OCI-LY7 (cell line): ENCODE results near the gene CNTN2. TPM values are rescaled to one million over a fixed set of nuclear protein-coding genes. Genes with fewer than 3 reads are reported as not detected.

Experiments
- BruUV-seq: library from RNA; stranded (reverse); fragments of 400-500 nt; replicated peaks from 2 replicates; lab custom pipeline; 2021; lab: Mats Ljungman, UMichigan
- CTCF ChIA-PET: fragments of 300-600 bp; sonication (Branson Sonifier 250); formaldehyde crosslinking; loops from one replicate; lab custom pipeline; 2022; ENCODE audit warnings: antibody characterized with exemption; ENCODE audit not compliant: unreplicated experiment; lab: Charles Lee
- POLR2A ChIA-PET: fragments of 300-600 bp; sonication (Branson Sonifier 250); formaldehyde crosslinking; loops from one replicate; lab custom pipeline; 2022; ENCODE audit warnings: antibody characterized with exemption; lab: Charles Lee
- DNase-seq: peaks from one replicate; pipeline ENCODE4 v3.0.0-alpha.2; 2015; ENCODE audit warnings: low spot score
- H2AFZ ChIP-seq: fragments of 200-600 bp; sonication (generic), shearing (Covaris generic); 2 replicates; pipeline ENCODE4 v1.6.1; 2014; ENCODE audit warnings: mild to moderate bottlenecking, antibody characterized with exemption, low read length, moderate library complexity
- H3K27ac ChIP-seq: fragments of 200-600 bp; sonication (generic); 2 replicates; pipeline ENCODE4 v1.5.1; 2014; ENCODE audit warnings: mixed run types, low read depth, mild to moderate bottlenecking, moderate library complexity, low read length, inconsistent platforms; ENCODE audit not compliant: poor library complexity, severe bottlenecking
- H3K36me3 ChIP-seq: fragments of 200-600 bp; sonication (generic); 2 replicates; pipeline ENCODE4 v1.6.1; 2014; ENCODE audit warnings: mild to moderate bottlenecking, antibody characterized with exemption, low read length, moderate library complexity, mixed read lengths; ENCODE audit not compliant: insufficient read depth
- H3K4me1 ChIP-seq: fragments of 200-600 bp; sonication (generic); 2 replicates; pipeline ENCODE4 v1.5.1; 2014; ENCODE audit warnings: mild to moderate bottlenecking, low read length; ENCODE audit not compliant: insufficient read depth, poor library complexity, severe bottlenecking
- H3K4me2 ChIP-seq: fragments of 200-600 bp; sonication (generic); 2 replicates; pipeline ENCODE4 v1.6.1; 2014; ENCODE audit warnings: mild to moderate bottlenecking, low read length
- H3K4me3 ChIP-seq: fragments of 200-600 bp; sonication (generic); 2 replicates; pipeline ENCODE4 v1.5.1; 2014; ENCODE audit warnings: mild to moderate bottlenecking, low read depth, low read length; ENCODE audit not compliant: poor library complexity, severe bottlenecking
- H3K79me2 ChIP-seq: fragments of 200-600 bp; sonication (generic); 2 replicates; pipeline ENCODE4 v1.6.1; 2016; ENCODE audit warnings: low read depth, mild to moderate bottlenecking, low read length, moderate library complexity, mixed read lengths; ENCODE audit not compliant: insufficient read depth
- H3K9me2 ChIP-seq: fragments of 200-600 bp; sonication (generic); 2 replicates; pipeline ENCODE4 v1.6.1; 2016; ENCODE audit warnings: mild to moderate bottlenecking, low read length, mixed read lengths; ENCODE audit not compliant: insufficient read depth
- H3K9me3 ChIP-seq: fragments of 200-600 bp; sonication (generic); 2 replicates; pipeline ENCODE4 v1.6.1; 2014; ENCODE audit warnings: mild to moderate bottlenecking, mixed run types, low read length, mixed read lengths
- H4K20me1 ChIP-seq: fragments of 200-600 bp; sonication (generic); 2 replicates; pipeline ENCODE4 v1.6.1; 2014; ENCODE audit warnings: mild to moderate bottlenecking, antibody characterized with exemption, low read length, moderate library complexity, mixed read lengths; ENCODE audit not compliant: insufficient read depth
- CTCF ChIP-seq: fragments of 200-600 bp; sonication (generic); conservative IDR thresholded peaks from 2 replicates; pipeline ENCODE4 v1.5.1; 2014; ENCODE audit warnings: mild to moderate bottlenecking, antibody characterized with exemption, low read length, moderate library complexity, mixed read lengths
- EZH2phosphoT487 ChIP-seq: fragments of 200-600 bp; sonication (generic); IDR thresholded peaks from 2 replicates; pipeline ENCODE4 v1.6.1; 2018; ENCODE audit warnings: low read depth, borderline replicate concordance, mild to moderate bottlenecking, mixed run types, antibody characterized with exemption, low read length, moderate library complexity, mixed read lengths
- intact Hi-C: fragments of 100-400 bp; cut with micrococcal nuclease; formaldehyde crosslinking; loops from one replicate; pipeline ENCODE4 v1.10.0; 2022; ENCODE audit not compliant: unreplicated experiment
- total RNA-seq, 2 experiments: library from RNA; depleted of rRNA in 1 of 2; stranded (reverse); fragments of >200 nt in 1 of 2; shearing (Covaris generic) in 1 of 2; gene quantifications; 2 replicates each; pipeline ENCODE4 v1.2.3, GENCODE V29; 2014 to 2022

The CNTN2 gene
- total RNA-seq, 2 experiments from 2014 or later, result not detected

GRCh38 chr1:205061227-205061626 lies 18.2 kb downstream of the CNTN2 start:
- TF ChIP-seq EZH2phosphoT487, result no peak
- TF ChIP-seq CTCF, result no peak

GRCh38 chr1:205061665-205062069 lies 18.7 kb downstream of the CNTN2 start:
- Histone ChIP-seq H3K9me3 (no peaks in the 10 kb centered on the region), H3K27ac (no peak overlapping the region), H3K9me2 (no peaks in the 10 kb centered on the region), H3K4me3 (no peak overlapping the region), H3K36me3 (no peaks in the 10 kb centered on the region), H3K4me2 (no peak overlapping the region), H2AFZ (no peak overlapping the region), H4K20me1 (no peaks in the 10 kb centered on the region; the same call in 1 of the 2 replicates), H3K4me1 (no peaks in the 10 kb centered on the region), H3K79me2 (no peaks in the 10 kb centered on the region)
- no TSS peak for BruUV-seq
- intact Hi-C loops, result loop anchor here (1.0 to 10.0 kb wide), 3 partner anchors 72 to 253 kb away; no protein-coding TSS in a partner anchor
- TF ChIP-seq EZH2phosphoT487 (no peak), CTCF (peak; percentile 92)
- peak; percentile 68 for DNase-seq
- ChIA-PET POLR2A (interaction anchor here (0.6 kb wide), 1 partner anchor 63 kb away, joined by 3 read pairs; no protein-coding TSS in a partner anchor), CTCF (interaction anchor here (0.6 to 2.0 kb wide), 17 partner anchors 9 to 254 kb away, joined by 3 to 9 read pairs (median 3); partner anchors contain the start of gene RBBP5)

More at GRCh38 chr1:205061227-205061626, 18.2 kb downstream of the CNTN2 start:
- H3K4me3 ChIP-seq, result no peak overlapping the region
- H3K79me2 ChIP-seq, result no peaks in the 10 kb centered on the region
- POLR2A ChIA-PET, result interaction anchor here (0.6 kb wide), 1 partner anchor 63 kb away, joined by 3 read pairs; no protein-coding TSS in a partner anchor
- intact Hi-C loops, result loop anchor here (1.0 to 10.0 kb wide), 3 partner anchors 72 to 252 kb away; no protein-coding TSS in a partner anchor
- H2AFZ ChIP-seq, result no peak overlapping the region
- DNase-seq, result no peak
- no peak overlapping the region for H3K4me2 ChIP-seq
- no peaks in the 10 kb centered on the region for H3K36me3 ChIP-seq
- H3K9me3 ChIP-seq, result no peaks in the 10 kb centered on the region
- no peaks in the 10 kb centered on the region for H3K4me1 ChIP-seq
- no TSS peak for BruUV-seq
- H4K20me1 ChIP-seq, result no peaks in the 10 kb centered on the region; the same call in 1 of the 2 replicates
- H3K9me2 ChIP-seq, result no peaks in the 10 kb centered on the region
- no peak overlapping the region for H3K27ac ChIP-seq
- CTCF ChIA-PET, result interaction anchor here (0.6 to 2.0 kb wide), 11 partner anchors 8 to 89 kb away, joined by 3 to 9 read pairs (median 4); partner anchors contain the start of gene RBBP5

- no peak overlapping the region for H3K4me2 ChIP-seq
- POLR2A ChIA-PET, result no interaction called here
- H4K20me1 ChIP-seq, result no peaks in the 10 kb centered on the region; the same call in 1 of the 2 replicates
- CTCF ChIA-PET, result interaction anchor here (0.6 to 2.0 kb wide), 9 partner anchors 10 to 254 kb away, joined by 3 to 9 read pairs (median 3); no protein-coding TSS in a partner anchor
- TF ChIP-seq CTCF (no peak), EZH2phosphoT487 (no peak)
- no peaks in the 10 kb centered on the region for H3K36me3 ChIP-seq
- no peaks in the 10 kb centered on the region for H3K9me2 ChIP-seq
- no peak overlapping the region for H3K4me3 ChIP-seq
- no peaks in the 10 kb centered on the region for H3K4me1 ChIP-seq
- H2AFZ ChIP-seq, result no peak overlapping the region
- no peaks in the 10 kb centered on the region for H3K79me2 ChIP-seq
- intact Hi-C loops, result loop anchor here (10.0 kb wide), 1 partner anchor 192 kb away; no protein-coding TSS in a partner anchor
- no peak for DNase-seq
- no peak overlapping the region for H3K27ac ChIP-seq
- no TSS peak for BruUV-seq
- H3K9me3 ChIP-seq, result no peaks in the 10 kb centered on the region
Measured at GRCh38 chr1:205062319-205062718, 19.3 kb downstream of the CNTN2 start.
